Thymus (tissue), 11 donors: Measurements from ENCODE around the gene SDR39U1. TPM values are rescaled to one million over a fixed set of nuclear protein-coding genes. Genes with fewer than 3 reads are reported as not detected.

ENCODE experiments used
- DNase-seq, 9 donors: peaks; one replicate each; pipeline ENCODE4 v3.0.0-alpha.2; 2013; ENCODE audit warnings: low spot score in 9 of 9, low read depth in 6 of 9, missing footprints in 1 of 9
- H3K27ac ChIP-seq, 2 donors: one replicate each; pipeline ENCODE4 v1.5.1; 2013; ENCODE audit warnings: control low read depth in 1 of 2, low read depth in 1 of 2, low read length in 1 of 2, mild to moderate bottlenecking in 1 of 2, moderate library complexity in 1 of 2
- H3K27me3 ChIP-seq, 2 donors: one replicate each; pipeline ENCODE4 v1.5.1; 2013; ENCODE audit warnings: low read length in 1 of 2; ENCODE audit not compliant: control insufficient read depth in 2 of 2, insufficient read depth in 1 of 2
- H3K36me3 ChIP-seq, 2 donors: one replicate each; pipeline ENCODE4 v1.5.1; 2013; ENCODE audit warnings: low read length in 1 of 2, mild to moderate bottlenecking in 1 of 2, moderate library complexity in 1 of 2; ENCODE audit not compliant: control insufficient read depth in 2 of 2, insufficient read depth in 2 of 2
- H3K4me1 ChIP-seq, 2 donors: one replicate each; pipeline ENCODE4 v1.5.1; 2013; ENCODE audit warnings: low read length in 2 of 2; ENCODE audit not compliant: control insufficient read depth in 2 of 2, insufficient read depth in 2 of 2
- H3K4me3 ChIP-seq, 2 donors: one replicate each; pipeline ENCODE4 v1.5.1; 2013; ENCODE audit warnings: low read length in 2 of 2, control low read depth in 1 of 2, mild to moderate bottlenecking in 1 of 2
- H3K9me3 ChIP-seq, 2 donors: one replicate each; pipeline ENCODE4 v1.5.1; 2013; ENCODE audit warnings: low read length in 1 of 2, mild to moderate bottlenecking in 1 of 2; ENCODE audit not compliant: control insufficient read depth in 2 of 2, insufficient read depth in 1 of 2
- WGBS: extraction: QIAGEN DNeasy Blood & Tissue Kit; methylation state at CpG from one replicate; pipeline ENCODE4 v1.1.7; 2013; 5-methylcytosine and 5-hydroxymethylcytosine counted together
- polyA plus RNA-seq: library from polyadenylated mRNA; stranded (reverse); fragments of 200-250 nt; gene quantifications from one replicate; pipeline ENCODE4 v1.2.3, GENCODE V29; 2013
- total RNA-seq: library from RNA; stranded (reverse); fragments of 120-200 nt; gene quantifications from one replicate; pipeline ENCODE4 v1.2.4, GENCODE V29; 2013
- donor health status: healthy.

SDR39U1 gene
- total and polyA plus RNA-seq, 2 donors, result 34.9 to 148 TPM

DNA sequence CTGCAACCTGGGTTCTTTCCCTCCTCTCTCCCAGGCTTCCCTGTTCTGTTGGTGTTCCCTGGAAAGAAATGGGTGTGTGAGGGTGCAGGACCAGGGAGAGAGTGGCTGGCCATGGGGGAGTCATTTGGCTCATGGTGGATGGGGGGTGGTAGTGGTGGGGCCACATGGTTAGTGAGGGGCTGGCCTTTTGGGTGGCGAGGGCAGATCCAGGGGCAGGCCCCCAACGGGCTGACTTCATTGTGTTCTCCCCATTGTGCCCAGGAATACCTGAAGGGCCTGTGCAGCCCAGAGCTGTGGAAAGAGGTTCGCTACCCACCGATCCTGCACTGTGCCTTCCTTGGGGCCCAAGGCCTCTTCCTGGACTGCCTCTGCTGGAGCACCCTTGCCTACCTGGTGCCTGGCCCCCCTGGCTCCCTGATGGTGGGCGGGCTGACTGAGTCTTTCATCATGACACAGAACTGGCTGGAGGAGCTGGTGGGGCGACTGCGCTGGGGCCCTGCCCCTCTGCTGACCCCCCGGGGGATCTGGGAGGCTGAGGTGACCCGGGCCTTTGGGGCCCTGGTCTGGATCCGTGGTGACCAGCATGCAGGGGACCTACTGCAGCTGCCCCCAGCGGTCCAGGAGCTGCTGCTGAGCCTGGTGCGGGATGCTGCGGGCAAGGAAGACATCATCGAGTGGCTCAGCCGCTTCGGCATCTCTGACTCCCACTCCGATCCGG, 34.8 kb downstream of the SDR39U1 start:
- Histone ChIP-seq H3K9me3 (no peaks in the 10 kb centered on the region), H3K4me1 (no peaks in the 10 kb centered on the region), H3K36me3 (no peaks in the 10 kb centered on the region), H3K27ac (no peak overlapping the region), H3K4me3 (no peak overlapping the region), H3K27me3 (no peaks in the 10 kb centered on the region)
- no peak for DNase-seq
- WGBS, result 98% methylated on average over 18 of the region's 18 CpGs

- no peaks in the 10 kb centered on the region for H3K27me3 ChIP-seq
- H3K36me3 ChIP-seq, result no peaks in the 10 kb centered on the region
- H3K9me3 ChIP-seq, result no peaks in the 10 kb centered on the region
- DNase-seq, result no peak
- H3K4me3 ChIP-seq, result no peak overlapping the region
- no peak overlapping the region for H3K27ac ChIP-seq
- WGBS, result 96% methylated on average over 6 of the region's 6 CpGs
- H3K4me1 ChIP-seq, result peaks cover 0 to 5% of the 10 kb centered on the region in 2 donors
Measured at GRCh38 chr14:24406416-24406815, 36.2 kb downstream of the SDR39U1 start.

GRCh38 chr14:24404814-24405213, 37.8 kb downstream of the SDR39U1 start:
- Histone ChIP-seq H3K36me3 (no peaks in the 10 kb centered on the region), H3K4me1 (peaks cover 0 to 9% of the 10 kb centered on the region in 2 donors), H3K27me3 (peaks cover 0 to 6% of the 10 kb centered on the region in 2 donors), H3K4me3 (no peak overlapping the region), H3K27ac (no peak overlapping the region), H3K9me3 (no peaks in the 10 kb centered on the region)
- DNase-seq, result no peak
- WGBS, result 93% methylated on average over 4 of the region's 4 CpGs

DNA sequence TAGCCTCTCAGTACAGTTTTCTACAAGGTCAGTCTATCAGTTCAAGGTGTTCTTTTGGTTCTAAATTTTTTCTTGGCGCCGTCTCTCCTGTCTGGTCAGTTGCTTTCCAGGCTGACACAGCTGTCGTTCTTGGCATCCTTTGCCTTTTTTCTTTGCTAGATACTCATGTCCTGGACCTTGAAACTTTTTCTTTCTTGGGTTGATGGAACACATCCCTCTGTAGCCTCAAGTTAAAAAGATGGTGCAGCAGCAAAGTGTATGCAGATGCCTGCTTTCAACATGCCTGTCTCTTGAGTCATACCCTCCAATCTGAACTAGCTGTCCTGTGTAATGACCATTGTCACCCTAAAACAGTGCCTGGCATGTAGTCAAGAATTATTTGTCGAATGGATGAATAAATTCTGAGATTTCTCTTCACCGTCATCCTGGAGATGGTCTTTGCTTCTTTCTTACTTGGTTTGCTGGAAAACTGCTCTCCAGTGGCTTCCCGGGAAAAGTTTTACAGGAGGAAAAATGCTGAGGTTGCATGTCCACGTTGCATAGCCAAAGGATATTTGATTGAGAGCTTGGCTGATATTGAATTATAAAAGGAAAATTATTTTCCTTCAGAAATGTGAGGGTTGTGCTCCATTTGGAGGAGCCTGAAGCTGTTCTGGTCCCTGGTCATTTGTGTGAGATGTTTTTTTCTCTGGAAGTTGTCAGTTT, 39.1 kb downstream of the SDR39U1 start:
- no peaks in the 10 kb centered on the region for H3K9me3 ChIP-seq
- 91% methylated on average over 7 of the region's 7 CpGs for WGBS
- H3K27me3 ChIP-seq, result peaks cover 0 to 14% of the 10 kb centered on the region in 2 donors
- H3K36me3 ChIP-seq, result no peaks in the 10 kb centered on the region
- H3K4me1 ChIP-seq, result peaks cover 5 to 18% of the 10 kb centered on the region in 2 donors
- H3K27ac ChIP-seq, result no peak overlapping the region
- no peak overlapping the region for H3K4me3 ChIP-seq
- DNase-seq, result no peak

DNA sequence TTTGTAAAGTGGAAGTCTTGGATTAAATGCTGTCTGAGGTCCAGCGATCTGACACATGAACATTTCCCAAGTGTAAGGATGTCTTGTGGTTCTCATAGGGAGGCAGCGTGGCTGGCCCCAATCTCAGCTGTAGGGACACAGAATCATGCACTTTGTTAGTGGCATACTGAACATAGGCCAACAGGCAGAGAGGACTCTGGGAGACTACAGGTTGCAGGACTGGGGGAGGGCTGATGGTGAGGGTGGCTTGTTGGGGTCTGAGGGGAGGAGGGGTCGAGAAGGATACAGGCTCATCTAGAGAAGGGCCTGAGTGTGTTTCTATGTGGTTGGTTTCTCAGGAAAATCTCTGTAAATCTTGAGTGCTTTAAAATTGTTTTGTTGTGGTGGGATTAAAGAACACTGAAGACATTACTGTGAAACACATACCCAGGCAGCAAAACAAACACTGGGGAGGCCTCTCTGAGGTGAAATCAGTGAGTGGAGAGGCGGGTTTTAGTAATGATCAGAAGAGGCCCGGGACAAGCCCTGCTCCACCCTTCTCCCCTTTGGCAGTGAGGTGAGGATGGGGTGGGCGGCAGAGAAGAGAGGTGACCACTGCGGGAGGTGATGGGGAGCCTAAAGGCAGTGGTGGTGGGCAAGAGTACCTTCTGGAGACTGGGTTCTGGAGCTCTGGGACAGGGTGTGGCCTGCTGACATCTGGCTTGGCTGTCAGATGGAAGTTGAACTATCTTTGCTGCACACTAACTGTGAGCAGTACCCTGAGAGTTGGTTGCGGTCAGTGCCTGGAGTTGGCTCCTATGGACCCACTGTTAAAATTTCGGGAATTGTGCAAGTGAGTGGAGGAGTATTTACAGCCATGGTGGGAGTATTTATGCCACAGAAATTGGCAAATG, 40.5 kb downstream of the SDR39U1 start:
- 80% methylated on average over 9 of the region's 9 CpGs for WGBS
- no peaks in the 10 kb centered on the region for H3K9me3 ChIP-seq
- H3K4me1 ChIP-seq, result peaks cover 5 to 28% of the 10 kb centered on the region in 2 donors
- DNase-seq, result no peak
- peaks cover 0 to 16% of the 10 kb centered on the region in 2 donors for H3K27me3 ChIP-seq
- H3K27ac ChIP-seq, result no peak overlapping the region
- H3K4me3 ChIP-seq, result no peak overlapping the region
- no peaks in the 10 kb centered on the region for H3K36me3 ChIP-seq

- WGBS, result 85% methylated on average over 4 of the region's 4 CpGs
- Histone ChIP-seq H3K27me3 (peaks cover 0 to 16% of the 10 kb centered on the region in 2 donors), H3K27ac (no peak overlapping the region), H3K4me1 (peaks cover 5 to 38% of the 10 kb centered on the region in 2 donors), H3K9me3 (no peaks in the 10 kb centered on the region), H3K4me3 (no peak overlapping the region), H3K36me3 (no peaks in the 10 kb centered on the region)
- DNase-seq, result no peak
Measured at GRCh38 chr14:24399999-24400718, 42.4 kb downstream of the SDR39U1 start.

DNA sequence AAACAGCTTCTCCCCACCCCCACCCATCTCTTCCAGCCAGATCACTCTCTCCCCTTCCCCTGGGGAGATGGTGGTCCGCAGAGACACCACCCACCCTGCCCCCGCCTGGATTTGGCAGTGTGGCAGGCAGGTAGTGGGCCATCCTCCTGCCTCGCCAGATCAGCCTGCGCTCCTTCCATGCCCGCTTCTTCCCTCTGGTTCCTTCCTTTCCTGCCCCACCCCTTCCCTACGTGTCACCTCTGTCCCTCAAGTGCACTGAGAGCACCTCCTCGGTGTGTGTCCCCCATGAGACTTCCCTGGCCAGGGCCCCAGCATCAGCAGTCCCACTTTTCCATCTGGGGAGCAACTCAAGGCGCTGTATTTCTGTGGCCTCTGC, 43.1 kb downstream of the SDR39U1 start:
- H3K27ac ChIP-seq, result no peak overlapping the region
- peaks cover 0 to 16% of the 10 kb centered on the region in 2 donors for H3K27me3 ChIP-seq
- DNase-seq, result no peak
- peak overlapping the region; percentile 41 to 58 for H3K4me3 ChIP-seq
- H3K4me1 ChIP-seq, result peaks cover 5 to 38% of the 10 kb centered on the region in 2 donors
- H3K9me3 ChIP-seq, result no peaks in the 10 kb centered on the region
- WGBS, result 31% methylated on average over 8 of the region's 8 CpGs
- H3K36me3 ChIP-seq, result no peaks in the 10 kb centered on the region

DNA sequence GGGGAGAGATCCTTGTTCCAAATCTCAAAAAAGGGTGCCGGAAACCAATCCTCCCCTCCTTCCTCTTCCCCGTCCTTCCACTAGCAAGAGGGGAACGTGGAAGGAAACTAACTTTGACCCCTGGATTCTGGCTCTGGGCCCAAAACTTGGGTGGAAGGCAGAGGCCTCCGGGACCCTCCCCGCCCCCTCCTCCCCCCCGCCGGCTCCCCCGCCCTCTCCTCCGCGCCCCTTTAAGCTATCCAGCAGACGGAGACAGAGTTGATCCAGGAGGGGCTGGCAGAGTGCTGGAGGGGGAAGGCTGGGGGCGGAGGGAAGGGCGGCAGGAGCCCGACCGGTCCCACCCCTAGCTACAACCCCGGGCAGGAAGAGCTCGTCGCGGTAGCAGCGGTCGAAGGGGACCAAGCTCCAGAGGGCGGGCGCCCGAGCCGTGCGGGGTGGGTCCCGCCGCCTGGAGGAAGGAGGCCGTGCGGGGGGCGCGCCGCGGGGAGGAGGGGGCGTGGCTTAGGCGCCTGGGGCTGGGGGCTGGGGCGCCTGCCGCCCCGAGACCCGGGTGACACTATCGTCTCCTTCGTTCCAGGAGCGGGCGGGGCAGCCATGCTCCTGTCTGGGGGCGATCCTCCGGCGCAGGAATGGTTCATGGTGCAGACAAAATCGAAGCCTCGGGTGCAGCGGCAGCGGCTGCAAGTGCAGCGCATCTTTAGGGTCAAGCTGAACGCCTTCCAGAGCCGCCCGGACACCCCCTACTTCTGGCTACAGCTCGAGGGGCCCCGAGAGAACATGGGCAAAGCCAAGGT, 43.7 kb downstream of the SDR39U1 start, which contains the start of gene NYNRIN:
Gene NYNRIN, plus strand, starts transcription at position 351 of the 794 bp plus-strand sequence. Its CDS starts 244 bp downstream, at position 595.
- H3K9me3 ChIP-seq, result no peaks in the 10 kb centered on the region
- H3K36me3 ChIP-seq, result no peaks in the 10 kb centered on the region
- H3K4me1 ChIP-seq, result peaks cover 5 to 38% of the 10 kb centered on the region in 2 donors
- 3% methylated on average over 56 of the region's 57 CpGs for WGBS
- peaks cover 0 to 16% of the 10 kb centered on the region in 2 donors for H3K27me3 ChIP-seq
- DNase-seq, result peak in 6 of 9 donors; percentile 23 to 65 (median 35)
- H3K4me3 ChIP-seq, result peak within 1 kb of the TSS; percentile 41 to 58
- peak within 1 kb of the TSS in 1 of 2 donors; percentile 55 for H3K27ac ChIP-seq
